Astrocyte of the cerebellum (primary cell): ENCODE measurements around the gene CSF1R.
A peak's percentile ranks its signal among the peaks of the same experiment; 100 is the strongest.

Source experiments
- DNase-seq: peaks from one replicate; pipeline ENCODE4 v3.0.0-alpha.2; 2011; ENCODE audit warnings: low read depth
- H3K4me3 ChIP-seq: 2 replicates; pipeline ENCODE4 v1.5.1; 2011; ENCODE audit warnings: mild to moderate bottlenecking, low read depth, low read length, moderate library complexity
- in situ Hi-C: cut with HindIII; loops from 2 replicates; pipeline ENCODE4 v1.10.0; 2017; ENCODE audit warnings: low sequenced_read_pairs
- TF ChIP-seq, protein P1 (sequence below): IDR thresholded peaks from 2 replicates; pipeline ENCODE4 v1.5.1; 2012; ENCODE audit warnings: low read length, low read depth, moderate library complexity, mild to moderate bottlenecking; ENCODE audit errors: missing control alignments

CSF1R gene

DNA sequence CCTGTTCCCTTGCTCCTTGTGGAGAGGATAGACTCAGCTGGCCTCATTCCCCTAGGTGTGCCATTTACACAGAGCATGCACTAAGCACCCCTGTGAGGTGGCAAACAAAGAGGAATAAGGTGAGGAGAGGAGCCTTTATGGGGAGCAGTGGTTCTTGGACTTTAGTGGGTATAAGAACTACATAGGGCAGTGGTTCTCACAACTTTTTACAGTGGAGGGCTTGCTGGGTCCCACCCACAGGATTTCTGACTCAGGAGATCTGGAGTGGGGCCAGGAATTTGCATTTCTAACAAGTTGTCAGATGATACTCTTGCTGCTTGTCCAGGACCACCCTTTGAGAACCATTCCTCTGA lies 42.0 kb downstream of the CSF1R start:
- TF ChIP-seq, protein P1, sequence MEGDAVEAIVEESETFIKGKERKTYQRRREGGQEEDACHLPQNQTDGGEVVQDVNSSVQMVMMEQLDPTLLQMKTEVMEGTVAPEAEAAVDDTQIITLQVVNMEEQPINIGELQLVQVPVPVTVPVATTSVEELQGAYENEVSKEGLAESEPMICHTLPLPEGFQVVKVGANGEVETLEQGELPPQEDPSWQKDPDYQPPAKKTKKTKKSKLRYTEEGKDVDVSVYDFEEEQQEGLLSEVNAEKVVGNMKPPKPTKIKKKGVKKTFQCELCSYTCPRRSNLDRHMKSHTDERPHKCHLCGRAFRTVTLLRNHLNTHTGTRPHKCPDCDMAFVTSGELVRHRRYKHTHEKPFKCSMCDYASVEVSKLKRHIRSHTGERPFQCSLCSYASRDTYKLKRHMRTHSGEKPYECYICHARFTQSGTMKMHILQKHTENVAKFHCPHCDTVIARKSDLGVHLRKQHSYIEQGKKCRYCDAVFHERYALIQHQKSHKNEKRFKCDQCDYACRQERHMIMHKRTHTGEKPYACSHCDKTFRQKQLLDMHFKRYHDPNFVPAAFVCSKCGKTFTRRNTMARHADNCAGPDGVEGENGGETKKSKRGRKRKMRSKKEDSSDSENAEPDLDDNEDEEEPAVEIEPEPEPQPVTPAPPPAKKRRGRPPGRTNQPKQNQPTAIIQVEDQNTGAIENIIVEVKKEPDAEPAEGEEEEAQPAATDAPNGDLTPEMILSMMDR = no peak
- no peak overlapping the region for H3K4me3 ChIP-seq
- in situ Hi-C loops = no loop called here
- DNase-seq = peak; percentile 85

DNA sequence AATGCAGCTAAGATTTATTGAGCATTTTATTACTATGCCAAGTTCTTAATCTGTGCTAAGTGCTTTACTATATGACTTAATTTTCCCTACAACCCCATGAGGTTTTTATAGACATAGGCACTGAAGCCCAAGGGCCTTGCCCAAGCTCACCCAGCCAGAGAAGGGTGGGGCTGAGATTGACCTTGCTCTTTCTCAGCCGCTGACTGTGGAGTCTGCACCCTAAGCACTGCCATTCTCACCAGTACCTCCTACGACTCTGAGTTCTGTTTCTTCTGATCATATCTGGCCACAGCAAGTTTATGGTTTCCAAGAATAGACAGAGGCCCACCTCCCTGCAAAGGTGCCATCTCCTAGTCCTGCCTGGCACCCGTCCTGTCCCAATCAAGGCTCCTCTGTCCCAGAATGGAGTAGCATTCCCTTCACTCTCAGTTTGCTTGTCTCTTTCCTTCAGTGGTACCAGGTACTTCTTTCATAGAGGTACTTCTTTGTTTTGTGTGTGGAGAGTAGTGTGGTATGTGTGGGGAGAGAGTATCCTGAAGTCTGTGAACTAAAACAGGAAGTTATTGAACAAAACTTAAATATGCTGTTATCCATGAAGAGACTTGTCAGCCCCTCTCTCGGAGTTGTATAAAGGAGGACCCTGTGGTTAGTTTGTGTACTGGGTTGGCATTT lies 42.6 kb downstream of the CSF1R start:
- TF ChIP-seq, protein P1 = no peak
- H3K4me3 ChIP-seq = no peak overlapping the region
- in situ Hi-C loops = no loop called here

DNA sequence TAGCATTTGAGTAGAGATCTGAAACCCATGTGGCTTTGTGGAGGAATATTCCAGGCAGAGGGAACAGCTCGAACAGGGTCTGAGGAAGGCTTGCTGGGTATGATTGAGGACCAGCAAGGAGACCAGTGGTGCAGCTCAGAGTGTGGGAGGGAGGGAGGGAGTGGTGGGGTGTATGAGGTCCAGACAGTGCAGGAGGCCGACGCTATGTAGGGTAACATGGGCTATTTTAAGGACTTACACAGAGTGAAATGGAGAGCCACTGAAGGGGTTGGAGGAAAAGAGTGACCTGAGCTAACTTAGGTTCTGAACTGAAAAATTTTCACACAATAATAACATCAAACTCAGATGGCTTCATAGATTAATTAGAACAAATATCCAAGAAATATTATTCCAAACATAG lies 43.9 kb downstream of the CSF1R start:
- no peak for DNase-seq
- no peak overlapping the region for H3K4me3 ChIP-seq
- TF ChIP-seq, protein P1 = no peak
- in situ Hi-C loops = no loop called here

More for the DNA sequence above, 42.6 kb downstream of the CSF1R start:
- DNase-seq = no peak

DNA sequence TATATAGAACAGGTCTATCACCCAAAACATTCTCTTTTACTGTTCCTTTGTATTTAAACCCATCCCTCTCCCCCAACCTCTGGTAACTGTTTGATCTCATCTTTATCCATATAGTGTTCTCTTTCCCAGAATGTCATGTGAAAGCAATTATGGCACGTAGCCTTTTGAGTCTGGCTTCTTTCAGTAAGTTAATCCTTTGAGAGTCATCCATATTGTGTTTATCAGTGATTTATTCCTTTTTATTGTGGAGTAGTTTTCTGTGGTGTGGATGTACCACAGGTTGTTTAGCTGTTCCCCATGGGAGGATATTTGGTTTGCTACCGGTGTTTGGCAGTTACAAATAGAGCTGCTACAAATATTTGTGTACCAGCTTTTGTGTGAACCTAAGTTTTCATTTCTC lies 47.8 kb downstream of the CSF1R start:
- in situ Hi-C loops = no loop called here
- no peak for DNase-seq
- TF ChIP-seq, protein P1 = no peak
- no peak overlapping the region for H3K4me3 ChIP-seq

DNA sequence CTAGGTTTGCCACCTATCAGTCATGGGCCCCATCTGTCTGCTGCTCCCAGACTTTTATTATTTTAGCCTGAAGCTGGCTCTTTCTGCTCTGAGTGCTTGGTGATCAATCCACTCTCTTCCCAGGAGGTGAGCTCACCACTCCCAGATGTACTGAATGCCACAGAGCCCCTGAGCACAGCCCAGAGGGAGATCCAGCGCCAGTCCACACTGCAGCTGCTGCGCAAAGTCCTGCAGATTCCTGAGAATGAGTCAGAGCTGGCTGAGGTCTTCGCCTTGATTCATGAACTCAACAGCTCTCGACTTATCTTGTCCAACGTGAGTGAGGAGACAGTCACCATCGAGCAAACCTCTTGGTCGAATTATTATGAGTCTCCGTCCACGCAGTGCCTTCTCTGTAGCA lies 49.8 kb downstream of the CSF1R start:
- DNase-seq = peak; percentile 92
- no peak overlapping the region for H3K4me3 ChIP-seq
- TF ChIP-seq, protein P1 = no peak
- in situ Hi-C loops = no loop called here

DNA sequence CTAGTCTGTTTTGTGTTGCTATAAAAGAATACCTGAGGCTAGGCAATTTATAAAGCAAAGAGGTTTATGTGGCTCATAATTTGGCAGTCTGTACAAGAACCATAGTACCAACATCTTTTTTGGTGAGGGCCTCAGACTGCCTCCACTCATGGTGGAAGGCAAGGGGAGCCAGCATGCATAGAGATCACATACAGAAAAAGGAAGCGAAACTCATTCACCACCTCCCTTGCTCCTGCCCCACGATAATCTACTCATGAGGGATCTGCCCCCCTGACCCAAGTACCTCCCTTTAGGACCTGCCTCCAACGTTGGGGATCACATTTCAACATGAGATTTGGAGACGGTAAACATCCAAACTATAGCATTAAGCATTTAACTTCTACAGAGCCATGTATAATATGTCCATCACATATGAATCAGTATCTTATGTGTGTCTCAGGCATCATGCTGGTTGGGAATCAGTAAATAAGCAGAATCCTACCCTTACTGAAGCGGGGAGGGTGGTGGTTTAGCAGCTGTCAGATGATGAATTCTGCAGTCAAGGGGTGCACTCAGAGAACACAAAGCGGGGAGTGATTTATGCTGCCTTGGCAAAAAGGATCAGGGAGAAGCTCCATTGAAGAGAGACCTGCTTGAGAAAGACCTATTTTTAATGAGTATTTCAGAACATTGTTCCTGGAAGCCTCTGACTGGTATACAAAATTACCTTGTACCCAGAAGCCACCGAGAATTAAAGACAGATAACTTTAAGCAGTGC lies 51.0 kb downstream of the CSF1R start:
- in situ Hi-C loops = no loop called here
- TF ChIP-seq, protein P1 = no peak
- DNase-seq = no peak

More for the DNA sequence above, 51.0 kb downstream of the CSF1R start:
- H3K4me3 ChIP-seq = no peak overlapping the region
